Lung (tissue), 12 donors: ENCODE data around the gene SARS2. TPM values are rescaled to one million over a fixed set of nuclear protein-coding genes. Genes with fewer than 3 reads are reported as not detected.
A peak's percentile ranks its signal among the peaks of the same experiment; 100 is the strongest.

Experiments
- ATAC-seq: fragments of 200-7000 bp; cut with Tn5 transposase; one replicate; pipeline ENCODE4 v1.9.1; 2020; ENCODE audit warnings: moderate number of reproducible peaks; ENCODE audit not compliant: insufficient read depth, low FRiP score
- DNase-seq, 3 donors: peaks; one replicate each; pipeline ENCODE4 v3.0.0-alpha.2; 2013 to 2017
- H3K27ac ChIP-seq, 2 donors: one replicate each; pipeline ENCODE4 v1.5.1; 2013; ENCODE audit warnings: mild to moderate bottlenecking in 2 of 2, moderate library complexity in 2 of 2, control low read depth in 1 of 2, inconsistent platforms in 1 of 2, low read depth in 1 of 2, low read length in 1 of 2
- H3K27me3 ChIP-seq, 3 donors: one replicate each; pipeline ENCODE4 v1.5.1; 2013; ENCODE audit warnings: low read length in 2 of 3; ENCODE audit not compliant: control insufficient read depth in 3 of 3, insufficient read depth in 3 of 3
- H3K36me3 ChIP-seq, 4 donors: one replicate each; pipeline ENCODE4 v1.5.1; 2013; ENCODE audit warnings: low read length in 4 of 4, mild to moderate bottlenecking in 1 of 4, moderate library complexity in 1 of 4; ENCODE audit not compliant: control insufficient read depth in 4 of 4, insufficient read depth in 4 of 4
- H3K4me1 ChIP-seq, 5 donors: one replicate each; pipeline ENCODE4 v1.5.1; 2013; ENCODE audit warnings: low read length in 5 of 5, mild to moderate bottlenecking in 2 of 5, moderate library complexity in 1 of 5; ENCODE audit not compliant: control insufficient read depth in 5 of 5, insufficient read depth in 5 of 5
- H3K4me3 ChIP-seq: one replicate; pipeline ENCODE4 v1.5.1; 2013; ENCODE audit warnings: mild to moderate bottlenecking, control low read depth, moderate library complexity
- H3K9ac ChIP-seq, 2 donors: one replicate each; pipeline ENCODE4 v1.5.1; 2013; ENCODE audit warnings: low read length in 2 of 2, control low read depth in 1 of 2; ENCODE audit not compliant: insufficient read depth in 1 of 2
- H3K9me3 ChIP-seq, 4 donors: one replicate each; pipeline ENCODE4 v1.5.1; 2013; ENCODE audit warnings: low read length in 3 of 4, mild to moderate bottlenecking in 1 of 4, moderate library complexity in 1 of 4; ENCODE audit not compliant: control insufficient read depth in 4 of 4, insufficient read depth in 3 of 4
- CTCF ChIP-seq: IDR thresholded peaks from 2 replicates; pipeline ENCODE4 v1.5.1; 2012; ENCODE audit warnings: mild to moderate bottlenecking; ENCODE audit errors: control extremely low read depth, extremely low read depth
- WGBS, 2 donors: extraction: QIAGEN DNeasy Blood & Tissue Kit; methylation state at CpG; one replicate each; pipeline ENCODE4 v1.1.7; 2013; 5-methylcytosine and 5-hydroxymethylcytosine counted together
- polyA plus RNA-seq, 2 donors: library from polyadenylated mRNA; stranded (reverse); fragments of 200-250 nt; gene quantifications; one replicate each; pipeline ENCODE4 v1.2.1, GENCODE V29; 2013
- total RNA-seq, 2 donors: library from RNA; depleted of rRNA in 1 of 2; stranded (reverse); fragments of >200 nt in 1 of 2; gene quantifications; one replicate each; pipeline ENCODE4 v1.2.1, GENCODE V29; 2014 to 2021
- donor health status: control.
- donor health status: control.
- donor health status: Bipolar disorder and iron deficiency.
- donor health status: healthy.
- donor health status: DM: yes; HTN: yes; CAD: no.

Gene SARS2
- total and polyA plus RNA-seq, 4 donors, result 14.3 to 34.6 (median 24.3) TPM

- Histone ChIP-seq H3K27ac (no peak overlapping the region), H3K4me1 (peaks cover 0 to 10% (median 0%) of the 10 kb centered on the region in 5 donors), H3K9me3 (peaks cover 0 to 2% (median 0%) of the 10 kb centered on the region in 4 donors), H3K27me3 (no peaks in the 10 kb centered on the region), H3K9ac (no peak overlapping the region), H3K36me3 (peaks cover 0 to 35% (median 2%) of the 10 kb centered on the region in 4 donors), H3K4me3 (no peak overlapping the region)
- ATAC-seq, result no peak
- TF ChIP-seq CTCF, result no peak
- DNase-seq, result no peak
- 89 to 91% methylated on average over 35 of the region's 35 CpGs for WGBS, 2 donors
These were observed 25.7 kb downstream of the SARS2 start for GRCh38 chr19:38904581-38905539.

GRCh38 chr19:38901683-38902082 is 28.9 kb downstream of the SARS2 start:
- ATAC-seq, result no peak
- H3K4me1 ChIP-seq, result peaks cover 0 to 18% (median 9%) of the 10 kb centered on the region in 5 donors
- peaks cover 0 to 14% (median 2%) of the 10 kb centered on the region in 4 donors for H3K36me3 ChIP-seq
- WGBS, 2 donors, result 99 to 100% methylated on average over 1 of the region's 1 CpG
- no peaks in the 10 kb centered on the region for H3K27me3 ChIP-seq
- TF ChIP-seq CTCF, result no peak
- H3K27ac ChIP-seq, result no peak overlapping the region
- peaks cover 0 to 2% (median 0%) of the 10 kb centered on the region in 4 donors for H3K9me3 ChIP-seq
- H3K9ac ChIP-seq, result no peak overlapping the region
- no peak for DNase-seq
- no peak overlapping the region for H3K4me3 ChIP-seq

DNA sequence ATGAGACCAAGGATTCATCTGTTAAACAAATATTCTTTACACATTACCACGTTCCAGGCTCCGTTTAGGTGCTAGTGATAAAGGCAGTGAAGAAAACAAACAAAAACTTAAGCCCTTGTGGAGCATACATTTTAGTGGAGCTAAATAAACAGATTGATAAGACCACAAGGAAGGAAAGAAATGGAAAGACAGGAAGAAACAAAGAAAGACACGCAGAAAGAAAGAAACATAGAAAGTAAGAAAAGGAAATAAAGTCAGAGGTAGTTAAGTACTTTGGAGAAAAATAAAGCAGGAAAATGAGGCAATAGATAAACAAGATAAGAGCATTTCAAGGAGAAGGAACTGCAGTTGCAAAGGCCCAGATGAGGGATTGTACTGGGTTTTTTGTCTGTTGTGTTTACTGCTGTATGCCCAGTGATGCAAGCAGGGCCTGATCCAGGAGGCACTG is 29.8 kb downstream of the SARS2 start:
- peaks cover 0 to 14% (median 1%) of the 10 kb centered on the region in 4 donors for H3K36me3 ChIP-seq
- no peak overlapping the region for H3K4me3 ChIP-seq
- no peak overlapping the region for H3K27ac ChIP-seq
- no peaks in the 10 kb centered on the region for H3K27me3 ChIP-seq
- H3K9ac ChIP-seq, result peak overlapping the region in 1 of 2 donors; percentile 97
- WGBS, 2 donors, result 11 to 24% methylated on average over 3 of the region's 3 CpGs
- TF ChIP-seq CTCF, result no peak
- H3K4me1 ChIP-seq, result peaks cover 0 to 18% (median 9%) of the 10 kb centered on the region in 5 donors
- H3K9me3 ChIP-seq, result peaks cover 0 to 2% (median 0%) of the 10 kb centered on the region in 4 donors
- DNase-seq (peak in 1 of 3 donors; percentile 53), ATAC-seq (no peak)
